Cerebellar nuclear complex (tissue), 1 donor: Measurements from ENCODE around the gene RIC3.

ENCODE experiments used
- DNase-seq, 2 experiments: peaks; one replicate each; lab custom pipeline; 2025; lab: John Stamatoyannopoulos, UW

RIC3 gene

GRCh38 chr11:8066911-8067455, 101.8 kb downstream of the RIC3 start:
- no peak for DNase-seq

DNA sequence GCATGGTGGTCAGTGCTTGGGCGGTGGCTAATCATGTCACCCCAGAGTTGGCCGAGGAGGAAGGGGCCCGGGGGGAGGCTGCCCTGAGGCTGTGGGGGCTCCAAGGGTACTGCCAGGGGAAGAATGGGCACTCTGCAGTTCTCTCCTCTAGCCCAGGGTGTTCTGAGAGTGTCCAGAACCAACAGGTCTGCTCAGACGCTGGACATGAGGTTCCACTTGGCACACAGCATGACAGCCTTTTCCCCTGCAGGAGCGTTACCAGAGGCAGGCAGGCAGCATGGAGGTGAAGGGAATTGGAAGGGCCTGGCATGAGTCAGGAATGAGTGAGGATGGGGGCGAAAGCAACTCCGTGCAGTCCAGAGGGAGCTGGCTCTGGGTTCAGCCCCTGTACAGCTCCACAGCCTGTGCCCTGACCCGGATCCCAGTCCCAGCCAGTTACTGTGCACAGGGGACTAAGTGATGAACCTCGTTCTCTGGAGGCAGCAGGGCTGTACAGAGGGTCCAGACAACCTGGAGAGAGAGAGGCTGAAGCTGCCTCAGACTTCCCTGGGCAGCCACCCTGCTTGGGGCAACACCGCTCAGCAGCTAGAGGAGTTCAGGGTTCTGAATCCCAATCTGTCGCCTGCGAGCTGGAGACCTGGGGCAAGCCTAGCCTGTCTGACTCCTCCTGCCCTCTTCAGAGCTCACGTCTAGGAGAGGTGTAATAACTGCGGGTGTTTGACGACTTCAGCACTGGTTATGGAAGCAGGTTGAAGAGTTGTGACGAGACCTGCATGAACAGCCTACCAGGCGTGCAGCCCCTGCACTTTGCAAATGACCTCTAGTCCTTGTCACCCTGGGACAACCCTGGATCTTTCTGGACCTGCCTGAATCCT, 102.6 kb downstream of the RIC3 start:
- no peak for DNase-seq

DNA sequence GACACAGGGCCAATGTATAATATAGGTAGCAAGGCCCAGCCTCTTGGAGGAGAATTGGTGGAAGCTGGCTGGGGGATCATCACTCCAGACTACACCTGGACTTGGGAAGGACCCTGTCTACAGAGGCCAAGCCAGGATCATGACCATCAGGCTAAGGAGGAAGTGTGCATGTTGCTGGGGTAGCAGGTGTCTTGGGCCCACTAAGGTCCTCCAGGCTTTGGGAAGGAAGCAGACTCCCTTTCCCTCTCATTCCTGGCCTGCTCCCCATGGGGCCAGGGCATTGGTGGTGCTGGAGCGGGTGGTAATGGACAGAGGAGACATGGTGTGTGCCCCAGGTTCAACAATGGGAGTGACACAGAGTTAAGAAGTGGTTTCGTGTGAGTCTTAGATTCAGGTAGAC, 103.8 kb downstream of the RIC3 start:
- DNase-seq, result no peak

DNA sequence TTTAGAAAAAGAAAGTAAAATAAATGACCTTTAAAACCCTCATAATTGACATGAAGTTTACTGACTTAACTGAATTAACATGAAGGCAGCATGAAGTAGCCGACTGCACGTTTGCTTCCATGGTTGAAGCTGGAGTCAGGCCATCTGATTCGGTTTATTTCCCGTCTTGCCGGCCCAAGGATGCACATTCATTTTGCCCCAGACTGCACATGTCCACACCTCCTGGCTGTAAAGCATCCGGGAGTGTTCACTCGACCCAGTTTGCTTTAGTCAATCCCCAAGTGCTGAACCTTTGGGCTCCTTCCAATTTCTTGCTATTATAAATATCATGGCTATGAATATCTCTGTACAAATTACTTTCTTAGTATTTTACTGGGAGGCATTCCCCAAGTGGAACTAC, 105.5 kb downstream of the RIC3 start:
- no peak for DNase-seq

DNA sequence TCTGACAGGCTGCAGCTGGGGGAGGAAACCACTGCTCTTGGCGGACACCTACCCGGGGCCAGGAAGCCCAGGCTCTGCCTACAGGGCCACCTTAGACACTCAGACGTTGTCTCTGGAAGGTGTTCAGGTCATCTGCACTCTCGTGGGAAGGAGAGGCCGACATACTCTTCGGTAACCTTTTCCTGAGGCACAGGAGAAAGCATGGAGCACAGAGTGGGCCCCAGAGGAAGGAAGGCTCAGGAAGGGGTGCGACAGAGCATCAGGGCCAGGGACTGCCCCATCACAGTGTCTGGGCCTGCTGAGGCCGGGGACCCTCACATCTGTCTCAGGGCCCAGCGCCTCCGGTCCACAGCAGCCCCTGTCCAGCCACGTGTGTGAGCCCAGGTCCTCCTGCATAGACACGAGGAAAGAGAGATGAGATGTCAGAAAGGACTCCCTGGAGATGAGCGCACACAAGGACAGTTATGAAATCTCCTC, 106.0 kb downstream of the RIC3 start:
- no peak for DNase-seq

DNA sequence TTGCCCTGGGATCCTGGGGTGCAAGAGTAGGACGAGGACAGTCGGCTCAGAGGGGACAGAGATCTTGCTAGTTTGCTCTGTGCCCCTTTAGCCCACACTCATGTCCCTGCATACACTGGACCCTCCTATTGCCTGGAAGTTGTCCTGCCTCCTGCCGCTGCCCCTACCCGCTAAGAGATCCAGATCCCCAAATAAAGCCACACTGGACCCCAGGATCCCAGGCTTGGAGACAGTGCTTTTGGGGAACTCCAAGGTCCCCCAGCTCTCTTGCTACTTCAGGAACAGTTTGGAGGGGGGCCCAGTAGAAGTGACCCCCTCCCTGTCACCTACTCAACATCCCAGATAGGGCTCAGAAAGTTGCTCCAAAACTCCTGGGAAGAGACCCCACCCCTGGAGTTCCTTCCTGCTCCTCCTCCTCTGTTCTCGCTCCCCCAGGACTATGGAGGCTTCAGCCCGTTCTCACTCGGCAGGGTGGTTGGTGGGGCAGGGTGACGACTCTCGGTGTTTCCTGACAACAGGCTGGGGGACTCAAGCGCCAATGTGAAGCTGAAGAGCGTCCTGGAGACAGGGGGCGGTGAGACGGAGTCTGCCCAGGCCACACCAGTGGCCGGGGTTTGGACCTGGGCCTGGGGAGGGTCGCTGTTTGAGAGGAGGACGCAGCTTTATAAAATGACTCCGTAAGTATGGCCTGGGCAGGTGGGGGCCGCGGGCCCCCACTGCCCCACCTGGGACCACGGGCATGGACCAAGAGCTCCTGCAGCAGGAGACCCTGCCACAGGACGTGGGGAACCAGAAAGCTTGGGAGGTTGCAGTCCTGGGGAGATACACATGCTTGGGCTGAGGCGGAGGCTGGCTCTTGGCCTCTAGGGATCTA, 107.0 kb downstream of the RIC3 start:
- no peak for DNase-seq

DNA sequence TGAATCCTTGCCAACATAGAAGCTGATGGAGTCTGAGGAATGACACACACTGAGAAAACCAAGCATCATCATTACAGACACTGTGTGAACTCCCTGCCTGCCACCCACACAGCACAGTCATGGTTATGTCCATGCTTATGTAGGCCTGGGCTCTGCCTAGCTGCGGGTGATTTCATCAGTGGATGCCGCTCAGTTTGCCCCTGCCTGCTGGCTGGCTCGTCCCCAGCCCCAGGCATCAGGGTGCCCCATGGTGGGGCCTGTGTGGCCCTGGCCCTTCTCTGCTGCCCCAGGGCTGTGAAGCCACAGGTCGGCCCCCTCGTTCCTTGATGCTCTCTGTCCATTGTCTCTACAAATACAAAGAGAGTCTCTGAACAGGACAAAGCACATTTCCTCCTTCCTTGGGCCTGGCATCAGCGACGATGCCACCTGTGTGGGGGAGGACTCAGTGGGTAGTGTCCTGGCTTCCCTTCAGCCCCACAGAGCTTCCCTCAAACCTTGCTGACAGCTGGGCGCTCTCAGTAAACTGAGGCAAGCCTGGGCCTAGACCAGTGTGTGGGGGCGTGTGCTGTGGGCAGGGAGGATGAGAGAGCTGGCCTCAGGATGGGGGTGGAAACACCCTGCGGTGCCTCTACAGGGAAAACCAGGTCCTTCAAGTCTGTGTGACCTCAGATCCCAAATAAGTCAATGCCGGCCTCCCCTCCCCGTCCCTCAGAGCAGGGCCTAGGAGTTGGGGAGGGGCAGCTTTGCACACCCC, 107.8 kb downstream of the RIC3 start:
- no peak for DNase-seq

- no peak for DNase-seq
These were observed 108.6 kb downstream of the RIC3 start for GRCh38 chr11:8060146-8060719.

GRCh38 chr11:8059571-8060011, 109.2 kb downstream of the RIC3 start:
- no peak for DNase-seq

GRCh38 chr11:8059030-8059429, 109.8 kb downstream of the RIC3 start:
- DNase-seq, result no peak

DNA sequence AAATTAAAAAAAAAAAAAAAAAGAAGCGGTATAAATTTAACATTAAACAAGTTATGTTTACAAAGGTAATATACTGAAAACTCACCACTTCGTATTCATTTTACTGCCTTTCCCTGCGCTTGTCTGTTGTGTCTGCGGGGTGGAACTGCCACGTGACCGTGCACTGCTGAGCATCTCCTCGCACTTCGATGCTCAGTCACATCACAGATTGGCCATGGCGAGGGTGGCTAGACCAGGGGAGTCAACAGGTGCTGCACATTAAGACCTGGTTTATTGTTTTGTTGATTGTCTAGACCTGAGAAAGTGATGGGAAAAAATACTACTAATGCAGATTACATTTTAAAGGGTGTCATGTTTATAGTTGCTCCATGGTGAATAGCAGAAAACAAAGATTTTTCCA, 110.6 kb downstream of the RIC3 start:
- DNase-seq, result no peak

DNA sequence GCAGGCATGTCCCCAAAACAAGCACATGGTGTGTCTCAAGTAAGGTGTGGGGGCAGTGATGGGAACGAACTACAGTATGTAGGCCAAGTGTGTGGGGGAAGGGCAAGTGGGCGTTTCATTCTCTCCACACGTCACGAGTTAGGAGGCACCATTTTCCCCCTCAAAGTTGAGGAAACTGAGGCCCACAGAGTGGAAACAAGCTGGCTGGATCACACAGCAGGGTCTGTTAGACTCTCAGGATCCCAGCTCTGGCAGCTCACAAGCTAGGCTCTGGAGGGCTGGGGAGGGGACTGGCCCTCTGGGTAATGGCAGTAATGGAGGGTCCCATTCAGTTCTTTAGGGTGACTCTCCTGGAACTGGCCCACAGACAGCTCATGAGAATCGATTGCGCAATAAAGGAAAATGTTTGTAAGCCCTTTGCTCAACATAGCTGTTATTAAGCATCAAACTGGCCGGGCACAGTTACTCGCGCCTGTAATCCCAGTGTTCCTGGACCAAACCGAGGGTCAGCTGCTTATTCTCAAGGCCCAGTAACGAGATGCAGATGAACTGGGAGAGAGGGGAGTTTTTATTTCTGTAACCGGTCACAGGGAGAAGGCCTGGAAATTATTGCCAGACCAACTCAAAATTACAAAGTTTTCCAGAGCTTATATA, 111.9 kb downstream of the RIC3 start:
- no peak for DNase-seq
